ENCODE measurements around the gene B4GALNT4. TPM values are rescaled to one million over a fixed set of nuclear protein-coding genes. Genes with fewer than 3 reads are reported as not detected.
A peak's percentile ranks its signal among the peaks of the same experiment; 100 is the strongest.

B4GALNT4 gene
- total RNA-seq, 1 experiment from 2014 or later = 88.0 TPM

DNA sequence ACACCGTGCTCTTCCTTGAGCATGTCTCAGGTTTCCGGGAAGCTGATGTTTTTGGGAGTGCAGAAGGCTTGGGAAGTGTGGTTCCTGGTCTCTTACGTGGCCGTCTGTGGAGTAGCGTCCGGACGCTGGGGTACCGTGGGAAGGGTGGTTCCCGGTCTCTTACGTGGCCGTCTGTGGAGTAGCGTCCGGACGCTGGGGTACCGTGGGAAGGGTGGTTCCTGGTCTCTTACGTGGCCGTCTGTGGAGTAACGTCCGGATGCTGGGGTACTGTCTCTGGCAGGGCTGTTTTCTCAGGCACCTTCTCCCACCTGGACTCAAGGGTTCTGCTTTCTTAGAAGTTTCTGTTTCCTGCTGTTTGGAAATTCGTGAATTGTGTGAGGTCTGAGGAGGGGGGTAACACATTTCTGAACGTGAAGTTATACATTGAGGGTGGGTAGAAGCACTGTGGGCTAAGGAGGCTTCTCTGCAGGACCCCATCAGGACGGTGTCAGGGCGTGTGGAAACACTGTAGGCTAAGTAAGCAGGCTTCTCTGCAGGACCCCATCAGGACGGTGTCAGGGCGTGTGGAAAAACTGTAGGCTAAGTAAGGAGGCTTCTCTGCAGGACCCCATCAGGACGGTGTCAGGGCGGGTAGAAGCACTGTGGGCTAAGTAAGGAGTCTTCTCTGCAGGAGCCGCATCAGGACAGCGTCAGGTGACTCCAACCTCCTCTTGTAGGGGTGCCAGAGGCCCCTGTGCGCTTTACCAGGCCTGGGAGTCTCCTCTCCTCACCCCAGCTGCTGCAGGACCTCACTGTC is 43.3 kb upstream of the B4GALNT4 start:
- CTCF ChIA-PET = no interaction called here
- DNase-seq (ENCODE audit: low spot score) = no peak
- POLR2A ChIA-PET = interaction anchor here (0.6 kb wide), 1 partner anchor 47 kb away, joined by 3 read pairs; no protein-coding TSS in a partner anchor
- no peak for ATAC-seq
- H3K27me3 Mint-ChIP-seq (ENCODE audit: low read depth) = no peaks in the 10 kb centered on the region
- H3K4me3 Mint-ChIP-seq = no peak overlapping the region
- peak overlapping the region; percentile 75; the same call in 1 of the 2 replicates for H3K27ac Mint-ChIP-seq
- H3K4me1 Mint-ChIP-seq = peaks cover 41% of the 10 kb centered on the region
- H3K36me3 Mint-ChIP-seq = peaks cover 6% of the 10 kb centered on the region
- TF ChIP-seq RELA (CRISPR knock-in tag; IDR thresholded peaks at IDR 0.05; ENCODE audit: borderline replicate concordance) (no peak), NFYB (CRISPR knock-in tag; conservative IDR thresholded peaks at IDR 0.05; ENCODE audit: low read depth) (no peak), EMX1 (CRISPR knock-in tag; IDR thresholded peaks at IDR 0.05) (no peak), CREM (CRISPR knock-in tag; IDR thresholded peaks at IDR 0.05) (no peak), CREB1 (CRISPR knock-in tag; IDR thresholded peaks at IDR 0.05) (no peak), SP1 (CRISPR knock-in tag; conservative IDR thresholded peaks at IDR 0.05) (no peak), SMAD3 (CRISPR knock-in tag; IDR thresholded peaks at IDR 0.05; ENCODE audit: borderline replicate concordance) (no peak), ZNF671 (CRISPR knock-in tag; IDR thresholded peaks at IDR 0.05) (no peak), FOXP1 (CRISPR knock-in tag; IDR thresholded peaks at IDR 0.05; ENCODE audit: borderline replicate concordance) (no peak)
- TF ChIP-seq, protein P1, sequence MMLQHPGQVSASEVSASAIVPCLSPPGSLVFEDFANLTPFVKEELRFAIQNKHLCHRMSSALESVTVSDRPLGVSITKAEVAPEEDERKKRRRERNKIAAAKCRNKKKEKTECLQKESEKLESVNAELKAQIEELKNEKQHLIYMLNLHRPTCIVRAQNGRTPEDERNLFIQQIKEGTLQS (CRISPR knock-in tag; conservative IDR thresholded peaks at IDR 0.05) = no peak
- TF ChIP-seq, protein P2, sequence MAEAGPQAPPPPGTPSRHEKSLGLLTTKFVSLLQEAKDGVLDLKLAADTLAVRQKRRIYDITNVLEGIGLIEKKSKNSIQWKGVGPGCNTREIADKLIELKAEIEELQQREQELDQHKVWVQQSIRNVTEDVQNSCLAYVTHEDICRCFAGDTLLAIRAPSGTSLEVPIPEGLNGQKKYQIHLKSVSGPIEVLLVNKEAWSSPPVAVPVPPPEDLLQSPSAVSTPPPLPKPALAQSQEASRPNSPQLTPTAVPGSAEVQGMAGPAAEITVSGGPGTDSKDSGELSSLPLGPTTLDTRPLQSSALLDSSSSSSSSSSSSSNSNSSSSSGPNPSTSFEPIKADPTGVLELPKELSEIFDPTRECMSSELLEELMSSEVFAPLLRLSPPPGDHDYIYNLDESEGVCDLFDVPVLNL (CRISPR knock-in tag; IDR thresholded peaks at IDR 0.05; ENCODE audit: borderline replicate concordance, low read depth) = no peak
- TF ChIP-seq, protein P3, sequence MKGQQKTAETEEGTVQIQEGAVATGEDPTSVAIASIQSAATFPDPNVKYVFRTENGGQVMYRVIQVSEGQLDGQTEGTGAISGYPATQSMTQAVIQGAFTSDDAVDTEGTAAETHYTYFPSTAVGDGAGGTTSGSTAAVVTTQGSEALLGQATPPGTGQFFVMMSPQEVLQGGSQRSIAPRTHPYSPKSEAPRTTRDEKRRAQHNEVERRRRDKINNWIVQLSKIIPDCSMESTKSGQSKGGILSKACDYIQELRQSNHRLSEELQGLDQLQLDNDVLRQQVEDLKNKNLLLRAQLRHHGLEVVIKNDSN (CRISPR knock-in tag; IDR thresholded peaks at IDR 0.05) = no peak
- TF ChIP-seq, protein P4, sequence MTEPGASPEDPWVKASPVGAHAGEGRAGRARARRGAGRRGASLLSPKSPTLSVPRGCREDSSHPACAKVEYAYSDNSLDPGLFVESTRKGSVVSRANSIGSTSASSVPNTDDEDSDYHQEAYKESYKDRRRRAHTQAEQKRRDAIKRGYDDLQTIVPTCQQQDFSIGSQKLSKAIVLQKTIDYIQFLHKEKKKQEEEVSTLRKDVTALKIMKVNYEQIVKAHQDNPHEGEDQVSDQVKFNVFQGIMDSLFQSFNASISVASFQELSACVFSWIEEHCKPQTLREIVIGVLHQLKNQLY (CRISPR knock-in tag; IDR thresholded peaks at IDR 0.05) = no peak
- TF ChIP-seq, protein P5, sequence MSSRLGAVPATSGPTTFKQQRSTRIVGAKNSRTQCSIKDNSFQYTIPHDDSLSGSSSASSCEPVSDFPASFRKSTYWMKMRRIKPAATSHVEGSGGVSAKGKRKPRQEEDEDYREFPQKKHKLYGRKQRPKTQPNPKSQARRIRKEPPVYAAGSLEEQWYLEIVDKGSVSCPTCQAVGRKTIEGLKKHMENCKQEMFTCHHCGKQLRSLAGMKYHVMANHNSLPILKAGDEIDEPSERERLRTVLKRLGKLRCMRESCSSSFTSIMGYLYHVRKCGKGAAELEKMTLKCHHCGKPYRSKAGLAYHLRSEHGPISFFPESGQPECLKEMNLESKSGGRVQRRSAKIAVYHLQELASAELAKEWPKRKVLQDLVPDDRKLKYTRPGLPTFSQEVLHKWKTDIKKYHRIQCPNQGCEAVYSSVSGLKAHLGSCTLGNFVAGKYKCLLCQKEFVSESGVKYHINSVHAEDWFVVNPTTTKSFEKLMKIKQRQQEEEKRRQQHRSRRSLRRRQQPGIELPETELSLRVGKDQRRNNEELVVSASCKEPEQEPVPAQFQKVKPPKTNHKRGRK (CRISPR knock-in tag; IDR thresholded peaks at IDR 0.05; ENCODE audit: borderline replicate concordance) = no peak
- H3K9me3 Mint-ChIP-seq = peaks cover 12% of the 10 kb centered on the region

DNA sequence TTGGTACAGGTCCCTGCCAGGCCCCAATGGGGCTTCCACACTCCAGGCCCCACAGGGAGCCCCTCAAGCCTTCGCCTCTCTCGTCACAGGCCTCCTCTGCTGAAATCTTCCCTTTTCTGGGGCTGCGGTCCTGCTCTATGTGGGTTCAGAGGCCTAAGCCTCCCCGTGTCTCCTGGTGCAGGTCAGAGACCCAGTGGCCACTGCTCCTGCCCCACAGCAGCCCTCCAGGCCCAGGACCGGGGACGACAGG is 42.8 kb upstream of the B4GALNT4 start:
- ATAC-seq (no peak), DNase-seq (ENCODE audit: low spot score) (no peak)
- CTCF ChIA-PET = no interaction called here
- TF ChIP-seq, protein P1 (CRISPR knock-in tag; conservative IDR thresholded peaks at IDR 0.05) = no peak
- TF ChIP-seq SP1 (CRISPR knock-in tag; conservative IDR thresholded peaks at IDR 0.05) (no peak), ETV6 (CRISPR knock-in tag; IDR thresholded peaks at IDR 0.05) (no peak), ELF4 (CRISPR knock-in tag; IDR thresholded peaks at IDR 0.05; ENCODE audit: low read depth) (no peak), ZNF121 (CRISPR knock-in tag; IDR thresholded peaks at IDR 0.05) (no peak)
- TF ChIP-seq, protein P6, sequence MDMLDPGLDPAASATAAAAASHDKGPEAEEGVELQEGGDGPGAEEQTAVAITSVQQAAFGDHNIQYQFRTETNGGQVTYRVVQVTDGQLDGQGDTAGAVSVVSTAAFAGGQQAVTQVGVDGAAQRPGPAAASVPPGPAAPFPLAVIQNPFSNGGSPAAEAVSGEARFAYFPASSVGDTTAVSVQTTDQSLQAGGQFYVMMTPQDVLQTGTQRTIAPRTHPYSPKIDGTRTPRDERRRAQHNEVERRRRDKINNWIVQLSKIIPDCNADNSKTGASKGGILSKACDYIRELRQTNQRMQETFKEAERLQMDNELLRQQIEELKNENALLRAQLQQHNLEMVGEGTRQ (CRISPR knock-in tag; IDR thresholded peaks at IDR 0.05) = no peak
- TF ChIP-seq, protein P7, sequence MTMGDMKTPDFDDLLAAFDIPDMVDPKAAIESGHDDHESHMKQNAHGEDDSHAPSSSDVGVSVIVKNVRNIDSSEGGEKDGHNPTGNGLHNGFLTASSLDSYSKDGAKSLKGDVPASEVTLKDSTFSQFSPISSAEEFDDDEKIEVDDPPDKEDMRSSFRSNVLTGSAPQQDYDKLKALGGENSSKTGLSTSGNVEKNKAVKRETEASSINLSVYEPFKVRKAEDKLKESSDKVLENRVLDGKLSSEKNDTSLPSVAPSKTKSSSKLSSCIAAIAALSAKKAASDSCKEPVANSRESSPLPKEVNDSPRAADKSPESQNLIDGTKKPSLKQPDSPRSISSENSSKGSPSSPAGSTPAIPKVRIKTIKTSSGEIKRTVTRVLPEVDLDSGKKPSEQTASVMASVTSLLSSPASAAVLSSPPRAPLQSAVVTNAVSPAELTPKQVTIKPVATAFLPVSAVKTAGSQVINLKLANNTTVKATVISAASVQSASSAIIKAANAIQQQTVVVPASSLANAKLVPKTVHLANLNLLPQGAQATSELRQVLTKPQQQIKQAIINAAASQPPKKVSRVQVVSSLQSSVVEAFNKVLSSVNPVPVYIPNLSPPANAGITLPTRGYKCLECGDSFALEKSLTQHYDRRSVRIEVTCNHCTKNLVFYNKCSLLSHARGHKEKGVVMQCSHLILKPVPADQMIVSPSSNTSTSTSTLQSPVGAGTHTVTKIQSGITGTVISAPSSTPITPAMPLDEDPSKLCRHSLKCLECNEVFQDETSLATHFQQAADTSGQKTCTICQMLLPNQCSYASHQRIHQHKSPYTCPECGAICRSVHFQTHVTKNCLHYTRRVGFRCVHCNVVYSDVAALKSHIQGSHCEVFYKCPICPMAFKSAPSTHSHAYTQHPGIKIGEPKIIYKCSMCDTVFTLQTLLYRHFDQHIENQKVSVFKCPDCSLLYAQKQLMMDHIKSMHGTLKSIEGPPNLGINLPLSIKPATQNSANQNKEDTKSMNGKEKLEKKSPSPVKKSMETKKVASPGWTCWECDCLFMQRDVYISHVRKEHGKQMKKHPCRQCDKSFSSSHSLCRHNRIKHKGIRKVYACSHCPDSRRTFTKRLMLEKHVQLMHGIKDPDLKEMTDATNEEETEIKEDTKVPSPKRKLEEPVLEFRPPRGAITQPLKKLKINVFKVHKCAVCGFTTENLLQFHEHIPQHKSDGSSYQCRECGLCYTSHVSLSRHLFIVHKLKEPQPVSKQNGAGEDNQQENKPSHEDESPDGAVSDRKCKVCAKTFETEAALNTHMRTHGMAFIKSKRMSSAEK (CRISPR knock-in tag; IDR thresholded peaks at IDR 0.05; ENCODE audit: borderline replicate concordance) = no peak
- H3K36me3 Mint-ChIP-seq = peaks cover 11% of the 10 kb centered on the region
- H3K4me3 Mint-ChIP-seq = no peak overlapping the region
- H3K27ac Mint-ChIP-seq = no peak overlapping the region; the same call in 1 of the 2 replicates
- H3K4me1 Mint-ChIP-seq = peaks cover 41% of the 10 kb centered on the region
- H3K27me3 Mint-ChIP-seq (ENCODE audit: low read depth) = no peaks in the 10 kb centered on the region
- H3K9me3 Mint-ChIP-seq = peaks cover 12% of the 10 kb centered on the region
- POLR2A ChIA-PET = interaction anchor here (0.6 kb wide), 1 partner anchor 46 kb away, joined by 3 read pairs; no protein-coding TSS in a partner anchor

Data from WTC11 (cell line).